GF-D8 (cell line): ENCODE results near the gene STARD5.

Source experiments
- DNase-seq: peaks from one replicate; lab custom pipeline; 2025; lab: John Stamatoyannopoulos, UW

Gene STARD5

GRCh38 chr15:81292523-81293001 is 31.4 kb downstream of the STARD5 start:
- no peak for DNase-seq

GRCh38 chr15:81291916-81292522 is 31.9 kb downstream of the STARD5 start:
- no peak for DNase-seq

GRCh38 chr15:81289910-81290309 is 34.0 kb downstream of the STARD5 start:
- no peak for DNase-seq

- no peak for DNase-seq
Observed at GRCh38 chr15:81288616-81289015, 35.3 kb downstream of the STARD5 start.

DNA sequence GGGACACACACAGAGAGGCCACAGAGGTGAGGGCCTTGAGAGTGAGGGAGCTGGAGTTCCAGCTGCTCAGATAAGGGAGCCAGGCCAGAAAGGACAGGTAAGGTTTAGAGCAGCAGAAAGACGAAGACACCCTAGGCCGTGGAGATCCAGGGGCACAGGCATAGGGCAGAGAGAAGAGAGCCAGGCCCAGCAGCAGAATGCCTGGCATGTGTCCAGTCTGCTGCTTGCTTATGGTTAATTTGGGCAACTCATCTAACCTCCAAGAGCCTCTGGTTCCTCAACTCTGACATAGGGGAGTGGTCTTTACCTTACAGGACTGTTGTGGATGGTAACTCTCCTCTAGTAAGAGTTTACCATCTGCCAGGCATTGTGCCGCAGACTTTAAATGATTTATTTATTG is 35.9 kb downstream of the STARD5 start:
- no peak for DNase-seq

DNA sequence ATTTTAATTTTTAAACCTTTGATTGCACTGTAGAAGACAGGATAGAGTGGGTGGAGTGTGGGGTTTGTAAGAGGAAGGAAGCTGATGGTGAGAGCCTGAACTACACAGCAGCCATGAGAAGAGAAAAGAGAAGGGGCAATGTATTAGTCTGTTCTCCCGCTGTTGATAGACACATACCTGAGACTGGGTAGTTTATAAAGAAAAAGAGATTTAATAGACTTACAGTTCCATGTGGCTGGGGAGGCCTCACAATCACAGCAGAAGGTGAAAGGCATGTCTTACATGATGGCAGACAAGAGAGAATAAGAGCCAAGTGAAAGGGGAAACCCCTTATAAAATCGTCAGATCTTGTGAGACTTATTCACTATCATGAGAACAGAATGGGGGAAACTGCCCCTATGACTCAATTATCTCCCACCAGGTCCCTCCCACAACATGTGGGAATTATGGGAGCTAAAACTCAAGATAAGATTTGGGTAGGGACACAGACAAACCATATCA is 37.3 kb downstream of the STARD5 start:
- peak; percentile 33 for DNase-seq

DNA sequence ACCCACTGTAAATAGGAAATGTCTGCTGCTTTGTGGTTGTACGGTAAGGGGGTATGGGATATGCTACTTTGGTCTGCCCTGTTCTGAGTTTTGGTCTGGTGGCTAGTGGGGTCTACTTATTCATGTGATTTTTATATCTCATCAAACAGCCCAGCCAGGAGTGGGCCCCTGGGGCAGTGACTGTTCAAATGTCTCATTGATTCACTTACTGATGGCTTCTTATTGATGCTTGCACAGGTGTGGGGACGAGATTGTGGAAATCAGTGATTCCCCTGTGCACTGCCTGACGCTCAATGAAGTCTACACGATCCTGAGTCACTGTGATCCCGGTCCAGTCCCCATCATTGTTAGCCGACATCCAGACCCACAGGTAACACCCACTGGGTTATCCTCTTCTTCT is 38.5 kb downstream of the STARD5 start:
- DNase-seq, result no peak

- no peak for DNase-seq
Observed at GRCh38 chr15:81284256-81285031, 39.5 kb downstream of the STARD5 start.

GRCh38 chr15:81282911-81283310 is 41.0 kb downstream of the STARD5 start:
- DNase-seq, result no peak

DNA sequence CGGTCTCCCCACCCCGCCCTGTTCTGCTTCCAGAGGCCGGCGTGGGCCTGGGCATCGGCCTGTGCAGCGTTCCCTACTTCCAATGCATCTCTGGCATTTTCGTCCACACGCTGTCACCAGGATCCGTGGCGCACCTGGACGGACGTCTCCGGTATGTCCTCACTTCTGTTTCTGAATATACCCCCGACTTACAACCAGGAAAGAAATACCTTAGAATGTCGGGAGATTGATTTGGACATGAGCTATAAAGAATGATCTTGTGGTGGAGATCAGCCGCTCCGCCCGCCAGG is 41.4 kb downstream of the STARD5 start:
- no peak for DNase-seq

GRCh38 chr15:81281766-81282605 is 42.0 kb downstream of the STARD5 start:
- no peak for DNase-seq

DNA sequence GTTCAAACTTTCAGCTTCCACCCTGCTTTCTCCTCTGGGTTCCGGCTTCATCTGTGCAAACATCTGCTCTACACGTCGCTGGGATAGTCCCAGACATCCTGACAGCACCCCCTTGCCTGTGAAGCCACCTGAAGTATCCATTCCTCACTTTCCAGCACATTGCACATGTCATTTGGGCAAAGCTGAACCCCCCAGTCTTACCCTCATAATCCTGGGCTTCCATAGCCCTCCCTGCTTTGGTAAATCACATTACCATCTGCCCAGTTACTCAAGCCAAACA is 42.5 kb downstream of the STARD5 start:
- no peak for DNase-seq

GRCh38 chr15:81280696-81281455 is 43.1 kb downstream of the STARD5 start:
- no peak for DNase-seq

GRCh38 chr15:81279621-81280485 is 44.1 kb downstream of the STARD5 start:
- no peak for DNase-seq

GRCh38 chr15:81278306-81279029 is 45.5 kb downstream of the STARD5 start:
- DNase-seq, result no peak

DNA sequence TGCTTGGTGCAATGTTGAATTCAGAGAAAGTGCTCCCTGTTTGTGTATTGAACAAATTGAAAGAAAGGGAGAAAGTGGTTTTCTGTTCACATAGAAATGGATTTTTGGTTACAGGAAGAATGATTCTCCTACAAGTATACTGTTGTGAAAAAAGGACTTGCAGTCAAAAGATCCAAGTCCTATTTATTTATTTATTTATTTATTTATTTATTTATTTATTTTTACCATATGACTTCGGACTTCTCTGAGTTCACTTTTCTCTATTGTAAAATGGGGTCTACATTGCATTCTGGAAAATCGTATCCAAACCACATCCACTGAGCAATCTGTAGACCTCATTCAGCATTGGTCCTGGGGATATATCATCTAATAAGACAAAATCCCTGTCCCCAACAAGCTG is 46.1 kb downstream of the STARD5 start:
- DNase-seq, result no peak

DNA sequence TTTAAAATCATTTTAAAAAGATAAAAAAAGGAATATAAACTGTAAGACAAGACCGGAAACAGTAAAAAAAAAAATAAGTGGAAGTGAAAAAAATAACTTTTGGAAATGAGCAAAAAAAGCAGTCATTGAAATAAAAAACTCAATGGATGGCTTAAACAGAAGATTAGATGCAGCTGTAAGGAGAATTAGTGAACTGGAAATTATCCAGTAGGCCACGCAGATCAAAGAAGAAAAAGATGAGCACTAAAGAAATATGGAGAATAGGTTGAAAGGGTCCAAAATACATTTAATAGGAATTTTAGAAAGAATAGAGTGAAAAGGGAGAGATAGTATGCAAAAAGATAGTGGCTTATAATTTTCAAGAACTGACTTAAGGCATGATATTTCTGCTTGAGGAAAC is 47.0 kb downstream of the STARD5 start:
- DNase-seq, result no peak

- no peak for DNase-seq
Observed at GRCh38 chr15:81275711-81276392, 48.1 kb downstream of the STARD5 start.

GRCh38 chr15:81274931-81275707 is 48.8 kb downstream of the STARD5 start:
- peak; percentile 33 for DNase-seq
